Adrenal gland (tissue), 12 donors: ENCODE results near the gene NFATC1. TPM values are rescaled to one million over a fixed set of nuclear protein-coding genes. Genes with fewer than 3 reads are reported as not detected.

Experiments used
- DNase-seq, 7 donors: peaks; one replicate each; pipeline ENCODE4 v3.0.0-alpha.2; 2019 to 2020
- H3K27ac ChIP-seq, 5 donors: fragments of 200-600 bp; sonication (generic) in 4 of 5; 1 replicate in 3 of 5; 2 replicates in 2 of 5; pipeline versions ENCODE4 v1.5.1 to v1.8.0; 2016 to 2020; ENCODE audit warnings: mild to moderate bottlenecking in 1 of 5
- H3K27me3 ChIP-seq: fragments of 200-600 bp; 2 replicates; pipeline ENCODE4 v1.8.0; 2021
- H3K36me3 ChIP-seq, 2 donors: fragments of 200-600 bp; replicated peaks in 1 of 2; 1 replicate in 1 of 2; 2 replicates in 1 of 2; pipeline versions ENCODE4 v1.5.1 to v1.8.0; 2018 to 2022
- H3K4me1 ChIP-seq, 2 donors: fragments of 200-600 bp; replicated peaks in 1 of 2; 1 replicate in 1 of 2; 2 replicates in 1 of 2; pipeline versions ENCODE4 v1.5.1 to v1.8.0; 2018 to 2021
- H3K4me3 ChIP-seq, 4 donors: fragments of 200-600 bp; sonication (generic) in 3 of 4; one replicate each; pipeline ENCODE4 v1.5.1; 2016 to 2018
- H3K9me3 ChIP-seq, 3 donors: fragments of 200-600 bp; sonication (generic) in 1 of 3; replicated peaks in 1 of 3; 1 replicate in 2 of 3; 2 replicates in 1 of 3; pipeline versions ENCODE4 v1.5.1 to v1.8.0; 2016 to 2021
- CTCF ChIP-seq, 6 experiments: fragments of 450-650 bp in 4 of 6; fragments of 200-600 bp in 2 of 6; sonication (generic) in 1 of 6; IDR thresholded peaks; 1 replicate in 5 of 6; 2 replicates in 1 of 6; pipeline versions ENCODE4 v1.5.1 to v1.8.0; 2016 to 2021; ENCODE audit warnings: antibody characterized with exemption in 6 of 6, mild to moderate bottlenecking in 2 of 6, moderate library complexity in 1 of 6
- POLR2A ChIP-seq, 2 donors: fragments of 450-650 bp; IDR thresholded peaks; one replicate each; pipeline ENCODE4 v1.6.1; 2017; ENCODE audit warnings: antibody characterized with exemption in 2 of 2, mild to moderate bottlenecking in 2 of 2, moderate library complexity in 1 of 2
- WGBS, 4 donors: extraction: QIAGEN DNeasy Blood & Tissue Kit in 2 of 4; methylation state at CpG; one replicate each; pipeline versions ENCODE4 v1.1.5 to v1.1.7; 2013 to 2017; 5-methylcytosine and 5-hydroxymethylcytosine counted together
- intact Hi-C, 2 donors: fragments of 100-400 bp; cut with DNase I; formaldehyde crosslinking; loops; one replicate each; pipeline versions ENCODE4 v1.14.1 to v1.15.0; 2022 to 2023
- polyA plus RNA-seq, 3 donors: library from polyadenylated mRNA; stranded (reverse); fragments of 200-250 nt in 2 of 3; fragments of 350-450 nt in 1 of 3; fragmentation: Illumina TruSeq in 1 of 3; extraction: RNeasy Lipid Tissue Mini Kit (QIAGEN cat#74804) in 1 of 3; gene quantifications; one replicate each; pipeline ENCODE4 v1.2.3, GENCODE V29; 2013 to 2014
- small RNA-seq, 2 donors: library from RNA; depleted of rRNA; stranded (forward); fragments of <200 nt; gene quantifications; one replicate each; pipeline ENCODE3, GENCODE V24; 2016
- total RNA-seq, 9 donors: library from RNA; depleted of rRNA in 4 of 9; stranded (reverse); fragments of >200 nt in 4 of 9; fragments of 120-200 nt in 1 of 9; fragmentation: NEBNext Ultra II Directional in 1 of 9; extraction: Animal tissue kit (Norgen Biotek cat#: 25700) in 1 of 9; gene quantifications; one replicate each; pipeline versions ENCODE4 v1.1.0 to v1.2.4, GENCODE V29; 2013 to 2023
- donor health status: healthy with polysubstance abuse.
- donor health status: Bipolar disorder and iron deficiency.
- donor health status: DM: yes; HTN: yes; CAD: no.
- donor health status: DM: no; HTN: no; CAD: no.
- donor health status: DM: no; HTN: no; CAD: no.
- donor health status: DM: yes; HTN: yes; CAD: no.

The NFATC1 gene
- total and polyA plus RNA-seq, 12 donors, result 0.50 to 20.9 (median 6.7) TPM

- Histone ChIP-seq H3K9me3 (no peaks in the 10 kb centered on the region), H3K27me3 (no peaks in the 10 kb centered on the region), H3K27ac (no peak overlapping the region), H3K36me3 (no peaks in the 10 kb centered on the region), H3K4me1 (peaks cover 10 to 13% of the 10 kb centered on the region in 2 donors), H3K4me3 (no peak overlapping the region)
- intact Hi-C loops, result no loop called here
- WGBS, 4 donors, result 82 to 88% (median 85%) methylated on average over 11 to 27 of the region's 27 CpGs
- TF ChIP-seq CTCF (IDR thresholded peaks at IDR 0.05) (no peak), POLR2A (IDR thresholded peaks at IDR 0.05) (no peak)
- DNase-seq, result no peak
Measured at GRCh38 chr18:79578396-79579260, 182.9 kb downstream of the NFATC1 start.

Small RNA genes within 50 kb of the gene (small RNA-seq; reads per million reads assigned to genes)
- gene AC018445.2, result 0 reads per million in 2 donors
